Chondrocyte (in vitro differentiated cells): Measurements from ENCODE around the gene ABCB7. TPM values are rescaled to one million over a fixed set of nuclear protein-coding genes. Genes with fewer than 3 reads are reported as not detected.
A peak's percentile ranks its signal among the peaks of the same experiment; 100 is the strongest.
"Not testable (repeated sequence)": the region's sequence is repeated elsewhere in the genome, so short reads cannot be mapped to it uniquely, and the experiment has no call there.

Experiments used
- DNase-seq: peaks from one replicate; pipeline ENCODE4 v3.0.0; 2021; ENCODE audit warnings: mixed read lengths, low spot score
- H3K27ac Mint-ChIP-seq: one replicate; pipeline ENCODE4 v1.8.0; 2021; ENCODE audit warnings: mild to moderate bottlenecking, moderate library complexity, mixed read lengths; ENCODE audit not compliant: unreplicated experiment
- H3K27me3 Mint-ChIP-seq: 2 replicates; pipeline ENCODE4 v1.8.0; 2021; ENCODE audit warnings: low read depth, mixed read lengths
- H3K36me3 Mint-ChIP-seq: 2 replicates; pipeline ENCODE4 v1.8.0; 2021; ENCODE audit warnings: low read depth, mixed read lengths
- H3K4me1 Mint-ChIP-seq: 2 replicates; pipeline ENCODE4 v1.8.0; 2021; ENCODE audit warnings: low read depth, mild to moderate bottlenecking, mixed read lengths
- H3K4me3 Mint-ChIP-seq: one replicate; pipeline ENCODE4 v1.8.0; 2021; ENCODE audit warnings: mild to moderate bottlenecking, moderate library complexity, mixed read lengths; ENCODE audit not compliant: unreplicated experiment
- H3K9me3 Mint-ChIP-seq: 2 replicates; pipeline ENCODE4 v1.8.0; 2021; ENCODE audit warnings: low read depth, mixed read lengths
- CTCF ChIP-seq: fragments of 200-600 bp; sonication (generic); IDR thresholded peaks from 2 replicates; pipeline ENCODE4 v1.5.0; 2021; ENCODE audit warnings: antibody characterized with exemption, mild to moderate bottlenecking, moderate library complexity
- total RNA-seq: library from RNA; stranded (reverse); gene quantifications from 3 replicates; pipeline ENCODE4 v1.2.1, GENCODE V29; 2021

Gene ABCB7
- total RNA-seq, 1 donor from 2014 or later, result 12.3 TPM

GRCh38 chrX:75061701-75062100, 94.4 kb downstream of the ABCB7 start:
- H3K27ac Mint-ChIP-seq, result no peak overlapping the region
- no peak for TF ChIP-seq CTCF
- peaks cover 3% of the 10 kb centered on the region for H3K9me3 Mint-ChIP-seq
- no peaks in the 10 kb centered on the region for H3K4me1 Mint-ChIP-seq
- no peaks in the 10 kb centered on the region for H3K27me3 Mint-ChIP-seq
- no peak overlapping the region for H3K4me3 Mint-ChIP-seq
- peaks cover 1% of the 10 kb centered on the region for H3K36me3 Mint-ChIP-seq
- no peak for DNase-seq

GRCh38 chrX:75051047-75051446, 105.0 kb downstream of the ABCB7 start:
- no peaks in the 10 kb centered on the region for H3K4me1 Mint-ChIP-seq
- no peak overlapping the region for H3K4me3 Mint-ChIP-seq
- no peaks in the 10 kb centered on the region for H3K27me3 Mint-ChIP-seq
- H3K27ac Mint-ChIP-seq, result no peak overlapping the region
- H3K36me3 Mint-ChIP-seq, result peaks cover 1% of the 10 kb centered on the region
- H3K9me3 Mint-ChIP-seq, result peaks cover 10% of the 10 kb centered on the region
- DNase-seq, result no peak
- TF ChIP-seq CTCF, result no peak

- no peaks in the 10 kb centered on the region for H3K27me3 Mint-ChIP-seq
- H3K36me3 Mint-ChIP-seq, result peaks cover 3% of the 10 kb centered on the region
- no peaks in the 10 kb centered on the region for H3K4me1 Mint-ChIP-seq
- H3K9me3 Mint-ChIP-seq, result peaks cover 43% of the 10 kb centered on the region
- no peak for DNase-seq
- TF ChIP-seq CTCF, result no peak
- no peak overlapping the region for H3K4me3 Mint-ChIP-seq
- H3K27ac Mint-ChIP-seq, result no peak overlapping the region
Measured at GRCh38 chrX:75045369-75045768, 110.7 kb downstream of the ABCB7 start.

- not testable (repeated sequence) for DNase-seq, H3K4me1 Mint-ChIP-seq, H3K27me3 Mint-ChIP-seq, H3K4me3 Mint-ChIP-seq, H3K36me3 Mint-ChIP-seq, H3K27ac Mint-ChIP-seq
- peaks cover 51% of the 10 kb centered on the region for H3K9me3 Mint-ChIP-seq
Measured at GRCh38 chrX:75044142-75044541, 111.9 kb downstream of the ABCB7 start.

GRCh38 chrX:75038925-75039324, 117.2 kb downstream of the ABCB7 start:
- H3K4me1 Mint-ChIP-seq, result no peaks in the 10 kb centered on the region
- no peak overlapping the region for H3K27ac Mint-ChIP-seq
- peaks cover 78% of the 10 kb centered on the region for H3K9me3 Mint-ChIP-seq
- H3K27me3 Mint-ChIP-seq, result no peaks in the 10 kb centered on the region
- DNase-seq, result no peak
- peak; percentile 9 for TF ChIP-seq CTCF
- H3K36me3 Mint-ChIP-seq, result peaks cover 3% of the 10 kb centered on the region
- H3K4me3 Mint-ChIP-seq, result no peak overlapping the region

Other genes with a start within 250 kb of the ABCB7 start
- gene NEXMIF, start 230.8 kb downstream of the ABCB7 start, total RNA-seq, result 0.15 to 0.26 TPM in 2 of 3 replicates, not detected in the other
- gene UPRT, start 117.8 kb upstream of the ABCB7 start, total RNA-seq, result 11.7 to 12.8 TPM (median 11.7 TPM) in 3 replicates